SU-DHL-6 (cell line): ENCODE measurements around the gene PSMA5.
"Not testable (repeated sequence)": the region's sequence is repeated elsewhere in the genome, so short reads cannot be mapped to it uniquely, and the experiment has no call there.

Experiments used
- CTCF ChIP-seq: fragments of 200-600 bp; sonication (generic); IDR thresholded peaks from one replicate; pipeline ENCODE4 v1.5.1; 2017; ENCODE audit warnings: antibody characterized with exemption, mild to moderate bottlenecking, low read length, moderate library complexity; ENCODE audit not compliant: insufficient read depth, poor library complexity, severe bottlenecking
- EZH2phosphoT487 ChIP-seq: fragments of 200-600 bp; sonication (generic), shearing (Covaris generic); conservative IDR thresholded peaks from 2 replicates; pipeline ENCODE4 v1.6.1; 2018; ENCODE audit warnings: mild to moderate bottlenecking, antibody characterized with exemption, low read length, moderate library complexity, mixed read lengths

- not testable (repeated sequence) for TF ChIP-seq CTCF, EZH2phosphoT487
These were observed 52.6 kb downstream of the PSMA5 start for GRCh38 chr1:109373696-109374095.
